Measurements from ENCODE around the gene SLC16A4. TPM values are rescaled to one million over a fixed set of nuclear protein-coding genes. Genes with fewer than 3 reads are reported as not detected.
"Not testable (repeated sequence)": the region's sequence is repeated elsewhere in the genome, so short reads cannot be mapped to it uniquely, and the experiment has no call there.

SLC16A4 gene
- polyA plus RNA-seq, 1 of the 3 experiments (the other 2 are of a cell fraction), result 3.0 TPM

DNA sequence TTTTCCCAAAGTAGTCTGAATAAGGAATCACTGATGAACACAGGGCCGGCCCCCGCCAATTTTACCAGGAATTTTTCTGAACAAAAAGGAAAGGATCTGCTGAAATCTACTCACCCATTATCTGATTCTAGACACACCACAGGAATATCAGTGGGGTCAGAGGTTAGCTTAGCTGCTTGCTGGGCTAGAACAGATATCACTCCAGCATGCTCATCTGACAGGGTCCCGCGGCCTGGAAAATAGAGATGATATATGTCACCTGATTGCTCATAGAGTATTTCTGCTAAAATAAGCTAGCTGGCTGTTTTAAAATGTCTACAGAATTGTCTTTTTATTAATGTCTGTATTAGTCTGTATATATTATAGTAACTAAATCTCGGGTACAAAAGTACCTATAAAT lies 13.0 kb upstream of the SLC16A4 start:
- no peak for DNase-seq
- H2AFZ ChIP-seq (ENCODE audit: low read depth), result no peak overlapping the region
- H3K9me2 ChIP-seq, result no peaks in the 10 kb centered on the region
- peaks cover 6 to 15% of the 10 kb centered on the region in 2 experiments; a peak in 3 of 4 replicates for H3K4me1 ChIP-seq (ENCODE audit: control insufficient read depth in 1 of 2, insufficient read depth in 2 of 2, low read depth in 1 of 2, low read length in 1 of 2)
- WGBS (ENCODE audit: low lambda C conversion rate), result 93% methylated on average over 5 of the region's 5 CpGs
- no peak overlapping the region for H3K27ac ChIP-seq (ENCODE audit: low read depth in 2 of 2, low read length in 1 of 2)
- no peaks in the 10 kb centered on the region for H3K9me3 ChIP-seq
- no peak overlapping the region for H3K9ac ChIP-seq
- peaks cover 35% of the 10 kb centered on the region for H3K79me2 ChIP-seq (ENCODE audit: insufficient read depth)
- H3F3A ChIP-seq (replicated peaks; ENCODE audit: insufficient read depth), result peaks cover 21% of the 10 kb centered on the region
- no peaks in the 10 kb centered on the region for H3K27me3 ChIP-seq (ENCODE audit: insufficient read depth)
- no peaks in the 10 kb centered on the region for H4K20me1 ChIP-seq (ENCODE audit: insufficient read depth)
- no peak overlapping the region for H3K4me2 ChIP-seq
- ChIA-PET CTCF (interaction anchor here (0.5 to 1.8 kb wide), 7 partner anchors 8 to 201 kb away, joined by 3 to 8 read pairs (median 4); no protein-coding TSS in a partner anchor), POLR2A (interaction anchor here (1.1 kb wide), 1 partner anchor 65 kb away, joined by 4 read pairs; no protein-coding TSS in a partner anchor)
- H3K36me3 ChIP-seq (replicated peaks in 1 of 2; ENCODE audit: control insufficient read depth in 1 of 2, insufficient read depth in 2 of 2, low read length in 1 of 2), result peaks cover 44 to 66% of the 10 kb centered on the region in 2 experiments
- no peak for TF ChIP-seq RAD21 (IDR thresholded peaks at IDR 0.05; ENCODE audit: low read length)
- no peak for TF ChIP-seq GABPA (IDR thresholded peaks at IDR 0.05; ENCODE audit: low read depth)
- no peak for TF ChIP-seq ELF1 (IDR thresholded peaks at IDR 0.05)
- no peak for TF ChIP-seq REST (IDR thresholded peaks at IDR 0.05; ENCODE audit: low read depth, low read length)
- no peak for TF ChIP-seq SMC3 (IDR thresholded peaks at IDR 0.05; ENCODE audit: low read depth, low read length)
- TF ChIP-seq, protein P1, sequence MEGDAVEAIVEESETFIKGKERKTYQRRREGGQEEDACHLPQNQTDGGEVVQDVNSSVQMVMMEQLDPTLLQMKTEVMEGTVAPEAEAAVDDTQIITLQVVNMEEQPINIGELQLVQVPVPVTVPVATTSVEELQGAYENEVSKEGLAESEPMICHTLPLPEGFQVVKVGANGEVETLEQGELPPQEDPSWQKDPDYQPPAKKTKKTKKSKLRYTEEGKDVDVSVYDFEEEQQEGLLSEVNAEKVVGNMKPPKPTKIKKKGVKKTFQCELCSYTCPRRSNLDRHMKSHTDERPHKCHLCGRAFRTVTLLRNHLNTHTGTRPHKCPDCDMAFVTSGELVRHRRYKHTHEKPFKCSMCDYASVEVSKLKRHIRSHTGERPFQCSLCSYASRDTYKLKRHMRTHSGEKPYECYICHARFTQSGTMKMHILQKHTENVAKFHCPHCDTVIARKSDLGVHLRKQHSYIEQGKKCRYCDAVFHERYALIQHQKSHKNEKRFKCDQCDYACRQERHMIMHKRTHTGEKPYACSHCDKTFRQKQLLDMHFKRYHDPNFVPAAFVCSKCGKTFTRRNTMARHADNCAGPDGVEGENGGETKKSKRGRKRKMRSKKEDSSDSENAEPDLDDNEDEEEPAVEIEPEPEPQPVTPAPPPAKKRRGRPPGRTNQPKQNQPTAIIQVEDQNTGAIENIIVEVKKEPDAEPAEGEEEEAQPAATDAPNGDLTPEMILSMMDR (IDR thresholded peaks at IDR 0.05), result no peak
- no peak for TF ChIP-seq FOSL2 (IDR thresholded peaks at IDR 0.05; ENCODE audit: borderline replicate concordance, low read depth)
- no peak for TF ChIP-seq MXI1 (IDR thresholded peaks at IDR 0.05; ENCODE audit: low read depth, low read length)
- TF ChIP-seq RFX5 (IDR thresholded peaks at IDR 0.05; ENCODE audit: low read length), result no peak
- no peak overlapping the region for H3K4me3 ChIP-seq (ENCODE audit: low read depth in 2 of 2, low read length in 1 of 2)

DNA sequence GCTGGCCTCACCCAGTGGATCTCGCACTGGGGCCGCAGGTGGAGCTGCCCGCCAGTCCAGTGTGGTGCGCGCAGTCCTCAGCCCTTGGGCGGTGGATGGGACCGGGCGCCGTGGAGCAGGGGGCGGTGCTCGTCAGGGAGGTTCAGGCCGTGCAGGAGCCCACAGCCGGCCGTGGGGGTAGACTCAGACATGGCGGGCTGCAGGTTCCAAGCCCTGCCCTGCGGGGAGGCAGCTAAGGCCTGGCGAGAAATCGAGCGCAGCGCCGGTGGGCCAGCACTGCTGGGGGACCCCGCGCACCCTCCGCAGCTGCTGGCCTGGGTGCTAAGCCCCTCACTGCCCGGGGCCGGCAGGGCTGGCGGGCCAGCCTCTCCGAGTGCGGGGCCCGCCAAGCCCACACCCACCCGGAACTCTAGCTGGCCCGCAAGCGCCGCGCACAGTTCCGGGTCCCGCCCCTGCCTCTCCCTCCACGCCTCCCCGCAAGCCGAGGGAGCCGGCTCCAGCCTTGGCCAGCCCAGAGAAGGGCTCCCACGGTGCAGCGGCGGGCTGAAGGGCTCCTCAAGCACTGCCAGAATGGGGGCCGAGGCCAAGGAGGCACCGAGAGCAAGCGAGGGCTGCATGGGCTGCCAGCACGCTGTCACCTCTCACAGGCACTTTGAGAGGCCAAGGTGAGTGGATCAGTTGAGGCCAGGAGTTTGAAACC lies 5.6 kb upstream of the SLC16A4 start:
- H3K4me2 ChIP-seq; H3K4me3 ChIP-seq (ENCODE audit: low read depth in 2 of 2, low read length in 1 of 2); H3K4me1 ChIP-seq (ENCODE audit: control insufficient read depth in 1 of 2, insufficient read depth in 2 of 2, low read depth in 1 of 2, low read length in 1 of 2); H3K27ac ChIP-seq (ENCODE audit: low read depth in 2 of 2, low read length in 1 of 2); POLR2A ChIA-PET; H4K20me1 ChIP-seq (ENCODE audit: insufficient read depth); H3K9me3 ChIP-seq; H3K9ac ChIP-seq; H3K79me2 ChIP-seq (ENCODE audit: insufficient read depth); H2AFZ ChIP-seq (ENCODE audit: low read depth); H3K27me3 ChIP-seq (ENCODE audit: insufficient read depth); DNase-seq; H3K9me2 ChIP-seq: not testable (repeated sequence)
- 94% methylated on average over 14 of the region's 48 CpGs for WGBS (ENCODE audit: low lambda C conversion rate)
- Histone ChIP-seq H3K36me3 (replicated peaks in 1 of 2; ENCODE audit: control insufficient read depth in 1 of 2, insufficient read depth in 2 of 2, low read length in 1 of 2) (peaks cover 12 to 35% of the 10 kb centered on the region in 2 experiments), H3F3A (replicated peaks; ENCODE audit: insufficient read depth) (peaks cover 30% of the 10 kb centered on the region)
- CTCF ChIA-PET, result interaction anchor here (0.6 to 1.6 kb wide), 2 partner anchors 16 to 166 kb away, joined by 3 read pairs; no protein-coding TSS in a partner anchor

Data from SK-N-SH (cell line).